Ovary (tissue), 3 donors: ENCODE measurements around the gene C1orf159.

Experiments
- CTCF ChIP-seq, 3 donors: fragments of 450-650 bp in 2 of 3; fragments of 200-600 bp in 1 of 3; IDR thresholded peaks; one replicate each; pipeline versions ENCODE4 v1.5.1 to v1.8.0; 2016 to 2022; ENCODE audit warnings: antibody characterized with exemption in 3 of 3, mild to moderate bottlenecking in 1 of 3
- POLR2A ChIP-seq: fragments of 450-650 bp; IDR thresholded peaks from one replicate; pipeline ENCODE4 v1.6.1; 2017; ENCODE audit warnings: antibody characterized with exemption, mild to moderate bottlenecking, moderate library complexity
- donor health status: DM: no; HTN: no; CAD: no.

GRCh38 chr1:1041092-1041523, 74.8 kb downstream of the C1orf159 start:
- TF ChIP-seq CTCF (IDR thresholded peaks at IDR 0.05) (no peak), POLR2A (no peak)
